HAP-1 (cell line): Measurements from ENCODE around the gene PALD1.
A peak's percentile ranks its signal among the peaks of the same experiment; 100 is the strongest.

Experiments used
- DNase-seq, 2 experiments: peaks; one replicate each; pipeline ENCODE4 v3.0.0-alpha.2; 2016 to 2020; ENCODE audit warnings: low spot score in 2 of 2
- H3K27me3 ChIP-seq: fragments of 250-450 bp; sonication (Bioruptor Pico); 2 replicates; pipeline ENCODE4 v1.5.1; 2020; ENCODE audit warnings: low read depth, mild to moderate bottlenecking, moderate library complexity
- H3K36me3 ChIP-seq: fragments of 250-450 bp; sonication (Bioruptor Pico); replicated peaks from 2 replicates; pipeline ENCODE4 v1.5.1; 2020; ENCODE audit warnings: mild to moderate bottlenecking
- H3K4me1 ChIP-seq: fragments of 250-450 bp; sonication (Bioruptor Pico); 2 replicates; pipeline ENCODE4 v1.5.1; 2020; ENCODE audit warnings: mild to moderate bottlenecking
- H3K4me3 ChIP-seq: fragments of 250-450 bp; sonication (Bioruptor Pico); 2 replicates; pipeline ENCODE4 v1.5.1; 2020; ENCODE audit warnings: mild to moderate bottlenecking, moderate library complexity
- H3K9me3 ChIP-seq: fragments of 250-450 bp; sonication (Bioruptor Pico); 2 replicates; pipeline ENCODE4 v1.5.1; 2020; ENCODE audit warnings: mild to moderate bottlenecking, moderate library complexity
- in situ Hi-C: fragments of 300-500 bp; cut with MboI; formaldehyde crosslinking; loops from 3 replicates; pipeline ENCODE4 v1.14.3; 2020; ENCODE audit warnings: low sequenced_read_pairs, inconsistent platforms, mixed read lengths

The PALD1 gene

GRCh38 chr10:70543911-70544310 is 65.3 kb downstream of the PALD1 start:
- H3K4me1 ChIP-seq, result no peaks in the 10 kb centered on the region
- DNase-seq, result no peak

GRCh38 chr10:70544431-70545340 is 66.1 kb downstream of the PALD1 start:
- peaks cover 3% of the 10 kb centered on the region; the same call in 1 of the 2 replicates for H3K36me3 ChIP-seq

More at GRCh38 chr10:70543911-70544310, 65.3 kb downstream of the PALD1 start:
- Histone ChIP-seq H3K27me3 (no peaks in the 10 kb centered on the region), H3K4me3 (no peak overlapping the region), H3K9me3 (no peaks in the 10 kb centered on the region), H3K36me3 (peaks cover 5% of the 10 kb centered on the region; the same call in 1 of the 2 replicates)
- in situ Hi-C loops, result loop anchor here (10.0 kb wide), 1 partner anchor 221 kb away; no protein-coding TSS in a partner anchor

GRCh38 chr10:70546584-70546983 is 68.0 kb downstream of the PALD1 start:
- H3K4me1 ChIP-seq, result no peaks in the 10 kb centered on the region
- no peaks in the 10 kb centered on the region for H3K27me3 ChIP-seq
- H3K4me3 ChIP-seq, result no peak overlapping the region
- H3K36me3 ChIP-seq, result peaks cover 8% of the 10 kb centered on the region; the same call in 1 of the 2 replicates
- in situ Hi-C loops, result loop anchor here (10.0 kb wide), 1 partner anchor 218 kb away; no protein-coding TSS in a partner anchor
- DNase-seq, result peak in 1 of 2 experiments; percentile 23
- H3K9me3 ChIP-seq, result no peaks in the 10 kb centered on the region

More at GRCh38 chr10:70544431-70545340, 66.1 kb downstream of the PALD1 start:
- in situ Hi-C loops, result loop anchor here (10.0 kb wide), 1 partner anchor 220 kb away; no protein-coding TSS in a partner anchor
- no peak overlapping the region for H3K4me3 ChIP-seq
- H3K9me3 ChIP-seq, result no peaks in the 10 kb centered on the region
- H3K27me3 ChIP-seq, result no peaks in the 10 kb centered on the region
- no peak for DNase-seq
- no peaks in the 10 kb centered on the region for H3K4me1 ChIP-seq

GRCh38 chr10:70549351-70549961 is 70.9 kb downstream of the PALD1 start:
- in situ Hi-C loops, result loop anchor here (10.0 kb wide), 1 partner anchor 215 kb away; no protein-coding TSS in a partner anchor
- Histone ChIP-seq H3K27me3 (no peaks in the 10 kb centered on the region), H3K4me1 (no peaks in the 10 kb centered on the region), H3K36me3 (peaks cover 13% of the 10 kb centered on the region), H3K4me3 (no peak overlapping the region), H3K9me3 (no peaks in the 10 kb centered on the region)
- DNase-seq, result no peak

- no peak overlapping the region for H3K4me3 ChIP-seq
- in situ Hi-C loops, result loop anchor here (10.0 kb wide), 2 partner anchors 215 to 335 kb away; partner anchors contain the start of gene PCBD1
- DNase-seq, result peak in 1 of 2 experiments; percentile 76
Measured at GRCh38 chr10:70549962-70550458, 71.4 kb downstream of the PALD1 start.

GRCh38 chr10:70550459-70550858 is 71.9 kb downstream of the PALD1 start:
- no peak for DNase-seq
- H3K27me3 ChIP-seq, result no peaks in the 10 kb centered on the region
- no peaks in the 10 kb centered on the region for H3K4me1 ChIP-seq
- no peak overlapping the region for H3K4me3 ChIP-seq
- H3K9me3 ChIP-seq, result no peaks in the 10 kb centered on the region
- H3K36me3 ChIP-seq, result peaks cover 13% of the 10 kb centered on the region
- in situ Hi-C loops, result loop anchor here (10.0 kb wide), 1 partner anchor 334 kb away; the partner anchor contains the start of gene PCBD1

More at GRCh38 chr10:70549962-70550458, 71.4 kb downstream of the PALD1 start:
- H3K4me1 ChIP-seq, result no peaks in the 10 kb centered on the region
- peaks cover 13% of the 10 kb centered on the region for H3K36me3 ChIP-seq
- no peaks in the 10 kb centered on the region for H3K9me3 ChIP-seq
- no peaks in the 10 kb centered on the region for H3K27me3 ChIP-seq

- H3K36me3 ChIP-seq, result peaks cover 13% of the 10 kb centered on the region
- H3K4me3 ChIP-seq, result no peak overlapping the region
- H3K4me1 ChIP-seq, result no peaks in the 10 kb centered on the region
- H3K27me3 ChIP-seq, result no peaks in the 10 kb centered on the region
- in situ Hi-C loops, result loop anchor here (10.0 kb wide), 1 partner anchor 333 kb away; the partner anchor contains the start of gene PCBD1
- no peaks in the 10 kb centered on the region for H3K9me3 ChIP-seq
- no peak for DNase-seq
Measured at GRCh38 chr10:70551466-70551865, 72.9 kb downstream of the PALD1 start.

GRCh38 chr10:70551971-70552422 is 73.4 kb downstream of the PALD1 start:
- in situ Hi-C loops, result loop anchor here (10.0 kb wide), 1 partner anchor 333 kb away; the partner anchor contains the start of gene PCBD1
- no peak for DNase-seq
- Histone ChIP-seq H3K9me3 (no peaks in the 10 kb centered on the region), H3K36me3 (peaks cover 13% of the 10 kb centered on the region), H3K27me3 (no peaks in the 10 kb centered on the region), H3K4me3 (no peak overlapping the region), H3K4me1 (no peaks in the 10 kb centered on the region)

- Histone ChIP-seq H3K9me3 (no peaks in the 10 kb centered on the region), H3K4me1 (no peaks in the 10 kb centered on the region), H3K36me3 (peaks cover 13% of the 10 kb centered on the region), H3K4me3 (no peak overlapping the region), H3K27me3 (no peaks in the 10 kb centered on the region)
- DNase-seq, result no peak
- in situ Hi-C loops, result loop anchor here (10.0 kb wide), 1 partner anchor 332 kb away; the partner anchor contains the start of gene PCBD1
Measured at GRCh38 chr10:70552586-70552985, 74.0 kb downstream of the PALD1 start.

GRCh38 chr10:70555371-70555770 is 76.8 kb downstream of the PALD1 start:
- Histone ChIP-seq H3K4me3 (no peak overlapping the region), H3K9me3 (no peaks in the 10 kb centered on the region), H3K36me3 (peaks cover 13% of the 10 kb centered on the region), H3K27me3 (no peaks in the 10 kb centered on the region), H3K4me1 (no peaks in the 10 kb centered on the region)
- no peak for DNase-seq
- in situ Hi-C loops, result loop anchor here (10.0 kb wide), 1 partner anchor 329 kb away; the partner anchor contains the start of gene PCBD1

- no peaks in the 10 kb centered on the region for H3K4me1 ChIP-seq
- H3K27me3 ChIP-seq, result no peaks in the 10 kb centered on the region
- peaks cover 3% of the 10 kb centered on the region for H3K36me3 ChIP-seq
- in situ Hi-C loops, result loop anchor here (10.0 kb wide), 1 partner anchor 328 kb away; the partner anchor contains the start of gene PCBD1
- DNase-seq, result no peak
- no peaks in the 10 kb centered on the region for H3K9me3 ChIP-seq
- no peak overlapping the region for H3K4me3 ChIP-seq
Measured at GRCh38 chr10:70557086-70557845, 78.7 kb downstream of the PALD1 start.

- Histone ChIP-seq H3K4me1 (no peaks in the 10 kb centered on the region), H3K4me3 (no peak overlapping the region), H3K36me3 (peaks cover 3% of the 10 kb centered on the region), H3K9me3 (no peaks in the 10 kb centered on the region), H3K27me3 (no peaks in the 10 kb centered on the region)
- no peak for DNase-seq
- in situ Hi-C loops, result loop anchor here (10.0 kb wide), 1 partner anchor 327 kb away; the partner anchor contains the start of gene PCBD1
Measured at GRCh38 chr10:70557876-70558275, 79.3 kb downstream of the PALD1 start.
